ENCODE measurements around the gene TWF2. TPM values are rescaled to one million over a fixed set of nuclear protein-coding genes. Genes with fewer than 3 reads are reported as not detected.
A peak's percentile ranks its signal among the peaks of the same experiment; 100 is the strongest.

The TWF2 gene
- total RNA-seq, 1 donor from 2014 or later = 65.3 TPM

DNA sequence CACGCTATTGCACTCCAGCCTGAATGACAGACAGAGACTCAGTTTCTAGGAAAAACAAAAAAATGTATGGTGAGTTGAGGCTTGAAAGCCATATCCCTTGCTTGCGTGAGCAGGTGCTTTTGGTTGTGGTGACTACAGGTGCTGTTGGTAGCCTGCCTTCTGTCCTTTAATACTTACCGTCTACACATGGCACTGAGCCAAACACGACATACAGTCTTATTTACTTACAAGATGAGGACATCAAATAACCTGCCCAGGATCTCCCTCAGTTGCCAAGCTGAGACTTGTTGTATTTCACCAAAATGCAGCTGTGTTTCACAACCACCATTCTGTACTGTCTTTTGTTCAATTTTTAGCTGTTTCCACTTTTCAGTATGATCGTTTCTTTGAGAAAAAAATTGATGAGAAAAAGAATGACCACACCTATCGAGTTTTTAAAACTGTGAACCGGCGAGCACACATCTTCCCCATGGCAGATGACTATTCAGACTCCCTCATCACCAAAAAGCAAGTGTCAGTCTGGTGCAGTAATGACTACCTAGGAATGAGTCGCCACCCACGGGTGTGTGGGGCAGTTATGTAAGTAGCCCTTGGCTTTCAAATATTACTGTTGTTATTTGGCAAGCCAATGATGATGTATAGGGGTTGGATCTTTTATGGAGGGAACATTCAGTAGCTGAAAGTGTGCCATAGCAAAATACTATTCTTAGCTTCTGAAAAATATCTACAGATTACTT, 34.5 kb downstream of the TWF2 start:
- DNase-seq (ENCODE audit: low spot score) = peak; percentile 81

DNA sequence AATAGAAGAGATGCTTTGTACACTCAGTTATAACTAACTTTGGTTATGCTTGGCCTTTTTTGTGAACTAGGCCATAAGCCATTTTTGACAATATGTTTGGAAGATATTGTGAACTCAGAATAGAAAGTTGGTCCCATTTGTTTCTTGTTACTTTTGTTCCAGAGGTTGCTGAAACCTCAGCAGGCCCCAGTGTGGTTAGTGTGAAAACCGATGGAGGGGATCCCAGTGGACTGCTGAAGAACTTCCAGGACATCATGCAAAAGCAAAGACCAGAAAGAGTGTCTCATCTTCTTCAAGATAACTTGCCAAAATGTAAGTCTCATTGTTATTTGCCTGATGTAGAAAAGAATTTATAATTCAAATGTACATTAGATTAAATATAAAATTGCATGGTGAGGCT, 35.3 kb downstream of the TWF2 start:
- DNase-seq (ENCODE audit: low spot score) = no peak

DNA sequence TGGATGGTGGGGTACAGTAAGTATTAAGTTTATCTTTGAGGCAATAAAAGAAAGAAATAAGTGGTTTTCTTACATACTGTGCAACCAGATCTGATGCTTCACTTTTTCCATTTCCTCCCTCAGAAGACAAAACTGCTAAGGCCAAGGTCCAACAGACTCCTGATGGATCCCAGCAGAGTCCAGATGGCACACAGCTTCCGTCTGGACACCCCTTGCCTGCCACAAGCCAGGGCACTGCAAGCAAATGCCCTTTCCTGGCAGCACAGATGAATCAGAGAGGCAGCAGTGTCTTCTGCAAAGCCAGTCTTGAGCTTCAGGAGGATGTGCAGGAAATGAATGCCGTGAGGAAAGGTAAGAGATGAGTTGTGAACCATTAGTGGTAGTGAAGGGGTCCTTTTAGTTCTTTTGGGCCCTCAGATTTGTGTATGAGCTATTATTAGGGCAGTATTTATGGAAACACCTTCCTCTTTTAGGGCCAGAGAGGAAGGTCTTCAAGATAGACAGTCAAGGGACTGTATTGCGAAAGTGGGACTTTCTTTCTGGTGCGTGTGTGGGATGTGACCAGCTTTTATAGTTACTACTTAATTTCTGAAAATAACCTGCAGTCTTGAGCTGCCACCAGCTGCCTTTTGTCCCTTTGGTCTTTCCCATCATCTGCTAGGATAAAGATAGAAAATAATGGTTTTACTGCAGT, 36.4 kb downstream of the TWF2 start:
- no peak for DNase-seq (ENCODE audit: low spot score)

DNA sequence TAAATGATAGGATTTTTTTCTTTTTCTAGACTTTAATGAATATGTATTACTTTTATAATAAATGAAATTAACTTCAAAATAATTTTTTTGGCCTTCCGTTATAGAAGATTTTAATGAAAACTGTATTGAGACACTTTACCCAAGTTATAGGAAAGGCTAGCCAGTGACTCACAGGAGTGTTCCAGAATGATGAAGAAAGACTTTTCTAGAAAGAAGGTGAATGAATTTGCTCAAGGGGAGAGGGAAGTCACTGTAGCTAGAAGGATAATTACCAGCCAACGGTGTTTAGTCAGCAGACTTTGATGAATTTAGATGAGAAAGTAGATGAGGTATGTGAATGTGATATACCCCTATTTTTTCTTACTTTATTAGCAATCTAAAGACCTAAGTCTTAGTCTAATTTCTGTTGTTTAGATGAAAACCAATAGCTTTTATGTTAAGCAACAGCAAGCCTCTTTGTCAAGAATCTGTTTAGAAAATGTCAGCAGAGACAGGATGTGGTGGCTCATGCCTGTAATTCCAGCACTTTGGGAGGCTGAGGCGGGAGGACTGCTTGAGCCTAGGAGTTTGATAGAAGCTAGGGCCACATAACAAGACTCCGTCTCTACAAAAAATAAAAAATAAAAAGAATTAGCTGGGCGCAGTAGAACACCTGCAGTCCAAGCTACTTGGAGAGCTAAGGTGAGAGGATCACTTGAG, 37.8 kb downstream of the TWF2 start:
- no peak for DNase-seq (ENCODE audit: low spot score)

DNA sequence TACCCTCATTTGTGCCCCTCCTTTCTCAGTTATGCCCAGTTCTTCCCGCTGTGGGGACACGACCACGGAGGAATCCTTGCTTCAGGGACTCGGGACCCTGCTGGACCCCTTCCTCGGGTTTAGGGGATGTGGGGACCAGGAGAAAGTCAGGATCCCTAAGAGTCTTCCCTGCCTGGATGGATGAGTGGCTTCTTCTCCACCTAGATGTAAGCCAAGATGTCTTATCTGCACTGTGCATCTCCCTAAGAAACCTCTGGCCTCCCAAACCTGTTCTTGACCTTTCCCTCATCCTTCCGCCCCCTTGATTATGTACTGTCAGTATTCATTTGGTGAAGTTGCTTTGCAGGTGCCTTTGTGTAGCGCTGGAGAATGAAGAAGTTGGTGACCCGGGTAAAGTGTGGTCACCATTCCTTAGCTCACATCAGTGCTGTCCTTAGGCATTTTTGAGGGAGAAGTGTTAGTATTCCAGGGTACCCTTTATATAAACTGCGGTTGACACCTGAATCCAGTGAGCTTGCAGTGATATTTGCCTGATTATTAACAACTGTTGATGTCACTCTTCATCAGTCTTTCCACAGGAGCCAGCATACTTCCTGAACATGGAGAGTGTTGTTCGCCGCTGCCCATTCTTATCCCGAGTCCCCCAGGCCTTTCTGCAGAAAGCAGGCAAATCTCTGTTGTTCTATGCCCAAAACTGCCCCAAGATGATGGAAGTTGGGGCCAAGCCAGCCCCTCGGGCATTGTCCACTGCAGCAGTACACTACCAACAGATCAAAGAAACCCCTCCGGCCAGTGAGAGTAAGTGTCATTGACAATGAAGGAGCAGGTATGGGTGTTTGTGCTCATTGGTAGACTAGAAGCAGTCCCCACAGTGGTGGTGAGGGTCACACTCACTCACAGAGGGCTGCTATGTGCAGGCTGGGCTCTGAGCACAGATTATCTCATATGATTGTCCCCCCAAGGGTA, 40.0 kb downstream of the TWF2 start:
- no peak for DNase-seq (ENCODE audit: low spot score)

DNA sequence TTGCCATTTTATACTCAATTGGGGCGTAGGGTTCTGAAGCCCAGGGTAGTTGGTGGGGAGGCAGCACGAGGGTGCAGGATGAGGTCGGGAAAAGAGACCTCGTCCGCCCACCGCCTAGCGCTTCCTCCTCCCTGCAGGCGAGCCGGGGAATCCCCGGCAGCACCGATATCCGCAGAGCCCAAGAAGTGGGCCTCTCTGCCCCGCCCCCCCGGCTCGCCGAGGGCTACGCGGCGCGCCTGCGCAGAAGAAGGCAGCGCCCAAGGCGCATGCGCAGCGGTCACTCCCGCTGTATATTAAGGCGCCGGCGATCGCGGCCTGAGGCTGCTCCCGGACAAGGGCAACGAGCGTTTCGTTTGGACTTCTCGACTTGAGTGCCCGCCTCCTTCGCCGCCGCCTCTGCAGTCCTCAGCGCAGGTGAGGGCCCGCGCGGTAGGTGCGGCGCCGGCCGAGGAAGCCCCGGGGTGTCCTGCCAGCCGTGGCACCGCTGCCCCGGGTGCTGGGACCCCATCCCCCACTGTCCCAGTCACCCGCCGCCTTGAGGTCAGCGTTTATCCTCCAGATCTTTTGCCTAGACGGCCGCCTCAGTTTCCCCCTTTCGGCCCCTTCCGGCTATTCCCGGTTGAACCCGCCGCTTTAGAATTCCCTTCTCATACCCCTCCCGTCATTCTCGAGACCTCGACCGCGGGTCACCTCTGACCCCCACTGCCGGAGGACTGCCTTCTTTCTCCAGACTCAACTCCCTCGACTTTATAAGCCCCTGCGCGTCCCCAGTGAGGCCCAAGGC, 40.9 kb downstream of the TWF2 start, which contains the start of gene ALAS1:
ALAS1 (plus strand) TSS at position 319 of the 784 bp plus-strand sequence. CDS start 1,082 bp downstream, outside the sequence.
- DNase-seq (ENCODE audit: low spot score) = peak; percentile 93

DNA sequence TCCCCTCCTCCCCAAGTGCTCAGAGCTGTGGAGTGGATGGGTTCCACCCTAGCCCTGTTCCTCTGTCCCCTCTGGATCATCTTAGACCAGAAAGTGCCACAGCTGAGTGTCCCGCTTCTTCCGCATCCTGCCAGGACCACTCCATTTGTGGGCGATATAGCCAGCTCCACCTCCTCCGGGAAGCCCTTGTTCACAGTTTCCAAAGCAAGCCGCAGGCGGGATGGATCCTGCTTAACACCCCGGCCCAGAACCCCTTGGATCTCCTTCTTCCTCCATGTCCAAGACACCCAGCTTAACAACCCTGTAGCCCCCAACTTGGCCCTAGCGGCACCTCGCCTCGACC, 41.5 kb downstream of the TWF2 start:
- no peak for DNase-seq (ENCODE audit: low spot score)

DNA sequence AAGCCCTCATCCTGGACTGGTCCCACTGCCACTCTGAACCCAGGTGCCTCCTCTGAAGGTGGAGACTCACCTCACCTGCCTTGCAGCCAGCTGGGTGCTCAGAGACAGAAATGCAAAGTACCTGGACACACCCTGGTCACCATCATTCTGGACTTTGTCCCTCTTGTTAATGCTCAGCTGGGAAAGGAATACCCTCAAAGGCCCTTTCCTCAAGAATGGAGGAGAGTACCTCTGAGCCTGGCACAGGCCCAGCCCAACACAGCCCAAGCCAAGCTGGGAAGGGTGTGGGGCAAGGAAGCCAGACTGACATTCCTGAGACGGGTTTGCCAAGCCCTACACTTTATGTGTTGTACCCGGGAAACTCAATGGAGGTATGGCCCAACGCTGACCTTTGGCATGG, 42.0 kb downstream of the TWF2 start:
- no peak for DNase-seq (ENCODE audit: low spot score)

DNA sequence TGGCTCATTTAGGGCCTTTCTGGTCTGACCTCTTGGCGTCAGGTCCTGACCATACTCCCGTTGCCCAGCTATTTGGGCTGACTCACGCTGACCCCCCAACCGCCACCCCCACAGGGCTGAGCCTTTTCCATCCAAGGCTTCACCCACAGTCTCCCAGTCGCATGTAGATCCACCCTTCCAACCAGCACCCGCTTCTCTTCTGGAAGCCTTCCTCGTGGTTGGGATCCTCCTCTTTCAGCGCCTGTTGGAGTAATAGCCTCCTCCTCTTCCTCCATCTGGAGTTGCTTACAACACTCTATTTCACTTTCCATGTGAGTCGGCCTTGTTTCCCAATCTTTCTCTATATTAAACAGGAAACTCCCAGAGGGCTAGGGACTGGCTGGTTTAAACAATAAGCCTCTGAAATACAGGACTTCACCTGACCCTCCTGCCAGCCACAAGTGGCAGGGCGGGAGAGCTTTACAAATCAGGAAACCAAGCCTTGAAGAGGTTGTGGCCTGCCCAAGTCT, 43.1 kb downstream of the TWF2 start:
- DNase-seq (ENCODE audit: low spot score) = no peak

DNA sequence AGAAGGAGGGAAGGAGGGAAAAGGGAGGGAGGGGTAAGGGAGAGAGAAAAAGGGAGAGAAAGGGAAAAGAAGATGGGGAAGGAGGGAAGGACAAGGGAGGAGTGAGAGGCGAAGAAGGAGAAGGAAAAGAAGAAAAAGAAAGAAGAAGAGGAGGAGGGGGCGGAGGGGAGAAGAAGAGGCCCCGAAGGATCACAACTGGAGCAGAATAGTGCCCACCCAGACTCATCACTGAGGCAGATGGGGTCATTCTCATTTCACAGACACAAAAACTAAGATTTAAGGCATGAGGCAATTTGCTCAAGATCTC, 43.7 kb downstream of the TWF2 start:
- no peak for DNase-seq (ENCODE audit: low spot score)

DNA sequence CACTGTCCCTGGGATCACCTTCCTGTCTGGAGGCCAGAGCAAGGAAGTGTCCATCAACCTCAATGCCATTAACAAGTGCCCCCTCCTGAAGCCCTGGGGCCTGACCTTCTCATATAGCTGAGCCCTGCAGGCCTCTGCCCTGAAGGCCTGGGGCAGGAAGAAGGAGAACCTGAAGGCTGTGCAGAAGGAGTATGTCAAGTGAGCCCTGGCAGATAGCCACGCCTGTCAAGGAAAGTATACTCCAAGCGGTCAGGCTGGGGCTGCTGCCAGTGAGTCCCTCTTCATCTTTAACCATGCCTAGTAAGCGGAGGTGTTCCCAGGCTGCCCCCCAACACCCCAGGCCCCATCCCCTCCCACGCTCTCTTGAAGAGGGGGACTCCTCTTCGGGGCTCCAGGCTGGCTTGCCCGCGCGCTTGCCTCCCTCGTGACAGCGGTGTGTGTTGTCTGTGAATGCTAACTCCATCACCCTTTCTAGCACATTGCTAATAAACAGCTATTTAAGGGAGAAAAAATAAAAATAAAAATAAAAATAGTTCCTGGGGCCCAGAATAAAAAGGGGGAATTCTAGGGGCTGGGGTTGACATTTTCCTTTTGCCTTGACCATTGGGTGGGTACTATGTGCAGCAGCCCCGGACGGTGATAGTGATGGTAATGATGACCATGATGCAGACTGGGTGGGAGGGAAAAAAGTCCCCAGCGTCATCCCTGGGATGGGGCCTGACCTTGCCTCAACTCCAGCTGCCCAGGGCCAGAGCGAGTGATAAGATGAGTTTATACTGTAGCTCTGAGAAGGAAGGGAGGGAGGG, 44.3 kb downstream of the TWF2 start:
- peak; percentile 79 for DNase-seq (ENCODE audit: low spot score)

DNA sequence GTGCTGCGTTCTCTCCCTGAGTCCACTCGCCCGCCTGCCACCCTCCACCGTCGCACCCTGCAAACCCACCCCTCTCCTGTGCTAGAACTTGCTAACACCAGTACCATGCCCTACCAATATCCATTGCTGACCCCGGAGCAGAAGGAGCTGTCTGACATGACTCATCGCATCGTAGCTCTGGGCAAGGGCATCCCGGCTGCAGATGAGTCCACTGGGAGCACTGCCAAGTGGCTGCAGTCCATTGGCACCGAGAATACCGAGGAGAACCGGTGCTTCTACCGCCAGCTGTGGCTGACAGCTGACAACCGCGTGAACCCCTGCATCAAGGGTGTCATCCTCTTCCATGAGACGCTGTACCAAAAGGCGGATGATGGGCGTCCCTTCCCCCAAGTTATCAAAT, 45.9 kb downstream of the TWF2 start:
- DNase-seq (ENCODE audit: low spot score) = no peak

DNA sequence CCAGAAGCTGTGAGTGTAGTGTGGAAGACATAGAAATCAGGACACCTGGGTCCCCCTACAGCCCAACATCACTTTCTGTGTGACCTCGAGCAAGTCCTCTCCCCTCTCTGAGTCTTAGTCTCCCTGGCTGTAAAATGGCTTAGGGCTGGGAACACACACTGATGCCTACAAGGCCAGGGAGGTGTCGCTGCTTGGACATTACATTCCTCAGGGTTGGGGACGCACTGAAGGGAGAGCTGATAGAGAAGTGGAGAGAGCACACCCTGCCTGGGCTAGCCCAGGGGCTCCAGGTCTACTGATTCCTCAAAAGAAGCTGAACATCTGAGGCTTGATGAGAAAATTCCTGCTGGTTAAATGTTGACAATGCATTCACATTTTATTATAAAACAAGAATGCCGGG, 47.3 kb downstream of the TWF2 start:
- no peak for DNase-seq (ENCODE audit: low spot score)

DNA sequence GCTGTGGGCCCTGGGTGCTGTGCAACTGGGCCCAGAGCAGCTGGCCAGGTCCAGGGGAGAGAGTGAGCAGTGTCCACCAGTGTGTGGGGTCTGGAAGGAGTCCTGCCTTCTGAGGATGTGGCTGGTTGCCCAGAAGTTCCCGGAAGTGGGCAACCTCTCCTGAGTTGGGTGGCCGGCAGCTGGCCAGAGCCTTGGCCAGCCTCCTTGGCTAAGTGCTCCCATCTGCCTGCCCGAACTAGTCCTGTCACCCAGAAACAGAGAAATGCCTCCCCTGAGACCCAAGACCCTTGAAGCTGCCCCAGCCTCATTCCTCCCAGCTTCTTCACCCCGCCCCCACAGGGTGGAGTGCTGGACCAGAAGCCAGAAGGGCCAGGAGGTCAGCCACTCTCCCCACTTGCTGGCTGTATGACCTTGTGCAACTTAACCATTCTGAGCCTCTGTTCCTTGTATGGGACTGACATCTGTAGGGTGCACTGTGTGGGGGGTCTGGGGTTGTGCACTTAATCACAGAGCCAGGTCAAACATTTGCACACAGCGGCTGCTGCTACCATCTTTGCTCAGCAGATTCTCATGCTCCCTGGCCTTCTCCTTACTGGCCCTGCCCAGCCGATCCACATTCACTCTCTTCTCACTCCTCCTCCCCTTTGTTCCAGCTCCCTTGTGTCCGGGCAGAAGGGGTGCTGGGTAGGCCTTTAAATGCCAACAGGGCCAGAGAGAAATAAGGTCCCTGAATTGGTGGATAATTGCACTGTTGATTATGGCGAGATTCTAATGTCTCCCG, 48.5 kb downstream of the TWF2 start:
- DNase-seq (ENCODE audit: low spot score) = peak; percentile 70

DNA sequence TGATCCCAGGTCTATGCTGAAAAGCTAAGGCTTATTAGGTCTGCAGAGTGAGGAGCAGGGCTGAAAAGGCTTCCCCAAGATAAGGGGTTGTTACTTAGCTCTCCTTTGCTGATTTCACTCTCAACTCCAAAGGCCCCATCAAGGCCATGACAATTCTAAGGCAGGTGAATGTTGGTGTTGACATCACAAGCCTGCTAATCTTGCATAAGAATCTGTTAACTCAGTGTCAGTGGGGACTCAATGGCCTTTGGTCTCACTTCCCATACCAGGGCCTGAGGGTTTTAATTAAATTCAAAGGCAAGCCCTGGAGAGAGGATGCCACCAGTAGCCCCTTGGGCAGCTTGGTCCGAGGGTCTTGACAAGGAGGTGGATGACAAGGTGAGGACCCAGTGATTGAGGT, 50.4 kb downstream of the TWF2 start:
- no peak for DNase-seq (ENCODE audit: low spot score)

DNA sequence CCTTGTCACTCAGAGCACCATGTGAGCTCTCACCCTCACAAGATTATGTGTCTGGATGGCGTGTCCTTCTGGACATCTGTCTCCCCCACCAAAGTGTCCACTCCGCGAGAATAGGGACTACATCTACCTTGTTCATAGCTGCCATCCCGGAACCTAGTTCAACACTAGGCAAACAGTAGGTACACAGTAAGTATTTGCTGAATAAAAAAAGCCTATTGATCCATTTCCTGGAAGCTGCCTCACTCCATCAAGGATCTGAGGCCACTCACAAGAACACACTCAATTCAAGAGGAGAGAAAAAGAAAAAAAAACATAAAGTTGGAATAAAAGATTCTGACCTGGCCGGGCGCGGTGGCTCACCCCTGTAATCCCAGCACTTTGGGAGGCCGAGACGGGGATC, 52.2 kb downstream of the TWF2 start:
- no peak for DNase-seq (ENCODE audit: low spot score)

DNA sequence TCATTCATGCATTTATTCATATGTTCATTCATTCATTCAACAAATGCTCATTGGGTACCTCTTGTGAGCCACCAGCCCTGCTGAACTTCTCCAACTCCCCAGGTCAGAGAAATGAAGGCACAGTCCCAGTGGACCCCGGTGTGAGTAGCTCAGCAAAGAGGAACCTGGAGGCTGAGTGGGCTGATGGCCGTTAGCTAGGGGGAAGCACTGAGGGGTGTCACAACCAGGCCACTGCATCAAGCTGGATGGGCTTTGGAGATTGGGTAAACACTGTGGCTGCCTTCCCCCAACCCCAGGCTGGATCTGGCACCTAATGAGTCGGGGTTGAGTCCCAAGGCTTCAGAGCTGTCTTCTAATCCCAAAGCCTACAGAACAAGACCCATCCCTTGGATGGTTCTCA, 53.1 kb downstream of the TWF2 start:
- no peak for DNase-seq (ENCODE audit: low spot score)

DNA sequence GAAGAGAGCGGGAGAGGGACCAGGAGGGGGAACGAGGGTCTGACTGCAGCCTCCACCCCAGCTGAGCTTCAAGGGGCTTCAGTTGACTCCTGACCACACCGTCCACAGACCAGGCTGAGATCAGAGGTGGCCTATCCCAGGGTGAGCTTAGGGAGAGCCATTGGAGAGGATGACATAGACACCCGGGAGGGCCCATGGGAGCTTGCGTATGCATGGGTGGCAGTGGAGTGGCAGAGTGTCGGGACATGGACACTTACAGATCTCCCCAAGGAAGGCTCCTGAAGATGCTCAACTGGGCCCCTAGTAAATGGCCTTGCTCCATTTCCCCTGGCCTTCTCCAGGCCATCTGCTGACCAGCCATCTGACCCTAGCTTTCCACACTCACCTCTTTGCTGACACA, 53.6 kb downstream of the TWF2 start:
- no peak for DNase-seq (ENCODE audit: low spot score)

DNA sequence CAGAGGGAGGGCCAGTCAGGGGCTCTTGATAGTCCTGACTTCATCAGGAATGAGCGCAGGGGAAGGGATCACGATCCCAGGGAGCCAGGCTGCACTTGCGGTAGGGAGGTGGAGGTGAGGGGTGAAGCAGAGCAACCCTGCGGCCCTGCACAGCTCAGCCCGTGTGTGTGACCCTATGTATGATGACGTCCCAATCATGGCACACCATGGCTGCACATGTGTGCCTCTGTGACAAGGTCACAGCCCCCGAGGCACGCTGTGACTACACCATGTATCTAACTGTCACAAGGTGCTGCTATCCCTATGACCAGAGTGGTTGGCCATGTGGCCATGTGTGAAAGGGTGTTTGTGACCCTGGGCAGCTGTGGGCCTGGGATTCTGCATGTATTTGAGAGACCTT, 54.3 kb downstream of the TWF2 start:
- DNase-seq (ENCODE audit: low spot score) = no peak
